A549 (cell line): ENCODE measurements around the gene BBIP1. TPM values are rescaled to one million over a fixed set of nuclear protein-coding genes. Genes with fewer than 3 reads are reported as not detected.

Experiments
- ATAC-seq, 2 experiments: fragments of 200-7000 bp in 1 of 2; fragments of >200 bp in 1 of 2; cut with Nextera tagmentation in 1 of 2; cut with Tn5 transposase in 1 of 2; 3 replicates each; pipeline versions ENCODE4 v1.8.0 to v1.9.1; 2018 to 2020; ENCODE audit warnings: mild to moderate bottlenecking in 1 of 2, moderate library complexity in 1 of 2
- CTCF ChIA-PET: fragments of 300-600 bp; sonication (Branson Sonifier 250); formaldehyde crosslinking; extraction: SDS; loops from one replicate; lab custom pipeline; 2021; ENCODE audit warnings: antibody characterized with exemption, inconsistent platforms; lab: Yijun Ruan, JAX
- POLR2A ChIA-PET: fragments of 350-600 bp; formaldehyde crosslinking; extraction: SDS; loops from one replicate; lab custom pipeline; 2021; ENCODE audit warnings: antibody characterized with exemption, inconsistent platforms; lab: Yijun Ruan, JAX
- DNase-seq, 2 experiments: peaks; one replicate each; pipeline versions ENCODE4 v3.0.0 to v3.0.0-alpha.2; 2011 to 2016; ENCODE audit warnings: low read depth in 1 of 2, low spot score in 1 of 2
- FAIRE-seq: peaks from 2 replicates; lab custom pipeline; 2011; peaks lifted over from hg19 to GRCh38; lab: Jason Lieb, UNC
- H3K27ac ChIP-seq, 2 experiments: fragments of >200 bp; sonication (Bioruptor Twin); formaldehyde crosslinking; 3 replicates each; pipeline ENCODE4 v1.5.1; 2016 to 2017
- H3K4me1 ChIP-seq: fragments of >200 bp; sonication (Bioruptor Twin); formaldehyde crosslinking; 3 replicates; pipeline ENCODE4 v1.6.1; 2016
- H3K4me2 ChIP-seq: fragments of >200 bp; sonication (Bioruptor Twin); formaldehyde crosslinking; 3 replicates; pipeline ENCODE4 v1.6.1; 2016
- H3K4me3 ChIP-seq: fragments of >200 bp; sonication (Bioruptor Twin); formaldehyde crosslinking; 3 replicates; pipeline ENCODE4 v1.5.1; 2016
- H3K9me3 ChIP-seq: fragments of >200 bp; sonication (Bioruptor Twin); formaldehyde crosslinking; 3 replicates; pipeline ENCODE4 v1.6.1; 2016
- ATOH8 ChIP-seq: fragments of 250-450 bp; sonication (Bioruptor Pico); IDR thresholded peaks from 2 replicates; pipeline ENCODE4 v1.5.0; 2020; ENCODE audit warnings: low read depth, mild to moderate bottlenecking, moderate library complexity
- CBX2 ChIP-seq: fragments of 200-600 bp; sonication (generic); IDR thresholded peaks from 2 replicates; pipeline ENCODE4 v1.6.1; 2016; ENCODE audit warnings: low read depth, mild to moderate bottlenecking, borderline replicate concordance
- CTCF ChIP-seq: fragments of >200 bp; sonication (Bioruptor Twin); formaldehyde crosslinking; IDR thresholded peaks from 3 replicates; pipeline ENCODE4 v1.5.1; 2016
- E2F6 ChIP-seq: IDR thresholded peaks from 2 replicates; pipeline ENCODE4 v1.6.1; 2012; ENCODE audit warnings: low read depth, borderline replicate concordance
- EHF ChIP-seq: fragments of 250-450 bp; sonication (Bioruptor Pico); IDR thresholded peaks from 2 replicates; pipeline ENCODE4 v1.5.0; 2020; ENCODE audit warnings: mild to moderate bottlenecking
- EP300 ChIP-seq, 2 experiments: fragments of >200 bp; sonication (Bioruptor Twin); formaldehyde crosslinking; IDR thresholded peaks; 2 replicates in 1 of 2; 3 replicates in 1 of 2; pipeline ENCODE4 v1.6.1; 2016 to 2017
- FOXS1 ChIP-seq: fragments of 250-450 bp; sonication (Bioruptor Pico); IDR thresholded peaks from 2 replicates; pipeline ENCODE4 v1.5.0; 2020; ENCODE audit warnings: mild to moderate bottlenecking, moderate library complexity
- GATA3 ChIP-seq: IDR thresholded peaks from 2 replicates; pipeline ENCODE4 v1.6.1; 2012; ENCODE audit warnings: borderline replicate concordance
- HOXB5 ChIP-seq: fragments of 250-450 bp; sonication (Bioruptor Pico); IDR thresholded peaks from 2 replicates; pipeline ENCODE4 v1.5.0; 2020; ENCODE audit warnings: mild to moderate bottlenecking, moderate library complexity
- JUN ChIP-seq, 2 experiments: fragments of >200 bp; sonication (Bioruptor Twin); formaldehyde crosslinking; IDR thresholded peaks; 2 replicates in 1 of 2; 3 replicates in 1 of 2; pipeline ENCODE4 v1.6.1; 2016 to 2017
- MAFK ChIP-seq: fragments of 450-650 bp; IDR thresholded peaks from 2 replicates; pipeline ENCODE4 v1.6.1; 2014; ENCODE audit not compliant: partially characterized antibody
- MYC ChIP-seq: IDR thresholded peaks from 2 replicates; pipeline ENCODE4 v1.6.1; 2012; ENCODE audit warnings: mild to moderate bottlenecking, inconsistent platforms, low read length, improper control_type of control experiment, borderline replicate concordance
- NPAS2 ChIP-seq: fragments of 250-450 bp; sonication (Bioruptor Pico); IDR thresholded peaks from 2 replicates; pipeline ENCODE4 v1.8.0; 2022; ENCODE audit warnings: mild to moderate bottlenecking, moderate library complexity, borderline replicate concordance
- PHF8 ChIP-seq: fragments of 200-600 bp; sonication (generic); IDR thresholded peaks from 2 replicates; pipeline ENCODE4 v1.6.1; 2016; ENCODE audit warnings: low read depth, mild to moderate bottlenecking, antibody characterized with exemption, moderate library complexity, borderline replicate concordance
- POLR2A ChIP-seq: IDR thresholded peaks from 2 replicates; pipeline ENCODE4 v1.6.1; 2012; ENCODE audit warnings: mild to moderate bottlenecking, low read length
- RAD21 ChIP-seq, 2 experiments: fragments of >200 bp in 1 of 2; sonication (Bioruptor Twin) in 1 of 2; formaldehyde crosslinking in 1 of 2; IDR thresholded peaks in 1 of 2; conservative IDR thresholded peaks in 1 of 2; 2 replicates in 1 of 2; 3 replicates in 1 of 2; pipeline ENCODE4 v1.6.1; 2012 to 2018; ENCODE audit warnings: inconsistent platforms in 1 of 2
- RCOR1 ChIP-seq: fragments of 150-350 bp; IDR thresholded peaks from 2 replicates; pipeline ENCODE4 v1.6.1; 2014; ENCODE audit warnings: antibody characterized with exemption, low read length, low read depth
- REST ChIP-seq: fragments of 200-600 bp; sonication (generic); IDR thresholded peaks from 2 replicates; pipeline ENCODE4 v1.6.1; 2016; ENCODE audit warnings: antibody characterized with exemption, mild to moderate bottlenecking, moderate library complexity
- RFX5 ChIP-seq: fragments of 450-650 bp; IDR thresholded peaks from 2 replicates; pipeline ENCODE4 v1.7.1; 2014; ENCODE audit warnings: antibody characterized with exemption, mild to moderate bottlenecking, moderate library complexity
- RNF2 ChIP-seq: fragments of 200-600 bp; sonication (generic); IDR thresholded peaks from 2 replicates; pipeline ENCODE4 v1.6.1; 2016; ENCODE audit warnings: low read depth, mild to moderate bottlenecking, antibody characterized with exemption, moderate library complexity, borderline replicate concordance
- SMC3 ChIP-seq: fragments of >200 bp; sonication (Bioruptor Twin); formaldehyde crosslinking; IDR thresholded peaks from 3 replicates; pipeline ENCODE4 v1.6.1; 2018; ENCODE audit warnings: inconsistent platforms
- TP53 ChIP-seq: fragments of 250-450 bp; sonication (Bioruptor Pico); IDR thresholded peaks from 2 replicates; pipeline ENCODE4 v1.5.0; 2021; ENCODE audit warnings: mild to moderate bottlenecking, moderate library complexity
- ZFP36 ChIP-seq: fragments of 450-650 bp; IDR thresholded peaks from 2 replicates; pipeline ENCODE4 v1.6.1; 2014; ENCODE audit warnings: borderline replicate concordance; ENCODE audit not compliant: partially characterized antibody
- ZSCAN20 ChIP-seq: fragments of 250-450 bp; sonication (Bioruptor Pico); IDR thresholded peaks from 2 replicates; pipeline ENCODE4 v1.8.0; 2022; ENCODE audit warnings: mild to moderate bottlenecking, moderate library complexity
- WGBS: methylation state at CpG from one replicate; pipeline ENCODE4 v1.1.6; 2017; ENCODE audit errors: missing lambda C conversion rate; 5-methylcytosine and 5-hydroxymethylcytosine counted together
- polyA plus RNA-seq, 4 experiments: library from polyadenylated mRNA; depleted of rRNA in 3 of 4; stranded (reverse); fragments of >200 nt; fragmentation: RNase III in 1 of 4; extraction: RNeasy Plus Mini Kit Qiagen cat#74134 plus additional on column Dnase treatment in 1 of 4; gene quantifications; 2 replicates in 3 of 4; 3 replicates in 1 of 4; pipeline ENCODE4 v1.2.3, GENCODE V29; 2011 to 2017

BBIP1 gene
- polyA plus RNA-seq, 2 of the 4 experiments (the other 2 are of a cell fraction): 57.2 to 83.4 TPM

- POLR2A ChIA-PET: interaction anchor here (1.0 to 1.9 kb wide), 4 partner anchors 10 to 201 kb away, joined by 3 to 18 read pairs (median 4); partner anchors contain the start of genes BBIP1 and SHOC2
- TF ChIP-seq REST (no peak), RNF2 (no peak), JUN (IDR thresholded peaks at IDR 0.05) (0 out of 5 replicates have a peak, but pooled peaks of 1 of the 2 experiments have one; percentile 6), MAFK (no peak), CBX2 (no peak), EHF (CRISPR knock-in tag) (no peak), SMC3 (0 out of 3 replicates have a peak, but pooled peaks have one; percentile 2)
- FAIRE-seq: no peak
- Histone ChIP-seq H3K4me1 (peaks cover 31% of the 10 kb centered on the region), H3K27ac (peak overlapping the region; percentile 89 to 95), H3K4me2 (peak overlapping the region; percentile 88), H3K9me3 (no peaks in the 10 kb centered on the region), H3K4me3 (peak overlapping the region; percentile 78)
- DNase-seq: no peak
- no peak for ATAC-seq
- WGBS: 11% methylated on average over 16 of the region's 16 CpGs
- CTCF ChIA-PET: interaction anchor here (0.7 to 1.5 kb wide), 9 partner anchors 13 to 124 kb away, joined by 3 to 5 read pairs (median 3); no protein-coding TSS in a partner anchor
Measured at GRCh38 chr10:110872984-110873923, 45.7 kb downstream of the BBIP1 start.

GRCh38 chr10:110872145-110872983 lies 46.6 kb downstream of the BBIP1 start:
- Histone ChIP-seq H3K27ac (peak overlapping the region; percentile 89 to 95), H3K4me2 (peak overlapping the region; percentile 88), H3K9me3 (no peaks in the 10 kb centered on the region), H3K4me3 (peak overlapping the region; percentile 78), H3K4me1 (peaks cover 35% of the 10 kb centered on the region)
- POLR2A ChIA-PET: interaction anchor here (1.0 to 1.9 kb wide), 11 partner anchors 10 to 200 kb away, joined by 3 to 18 read pairs (median 5); partner anchors contain the start of genes BBIP1 and SHOC2
- CTCF ChIA-PET: interaction anchor here (0.7 to 1.5 kb wide), 7 partner anchors 14 to 123 kb away, joined by 3 to 5 read pairs (median 3); no protein-coding TSS in a partner anchor
- ATAC-seq (peak; percentile 79 to 87), FAIRE-seq (no peak), DNase-seq (peak; percentile 24 to 88)
- WGBS: under 1% methylated on average over 19 of the region's 70 CpGs
- TF ChIP-seq RAD21 (conservative IDR thresholded peaks at IDR 0.05 in 1 of 2, IDR thresholded peaks at IDR 0.05 in 1 of 2) (0 out of 5 replicates have a peak, but pooled peaks of 1 of the 2 experiments have one; percentile 23), RNF2 (no peak), RCOR1 (no peak), EP300 (IDR thresholded peaks at IDR 0.05) (peak in 1 of 2 experiments; percentile 20; a peak in 1 of 5 replicates), E2F6 (peak; percentile 85), CTCF (peak; percentile 15; the same call in 1 of the 3 replicates), ATOH8 (peak; percentile 42; the same call in 1 of the 2 replicates), ZFP36 (no peak), ZSCAN20 (CRISPR knock-in tag) (no peak), GATA3 (no peak), RFX5 (no peak), NPAS2 (CRISPR knock-in tag) (no peak), TP53 (CRISPR knock-in tag) (peak; percentile 20; the same call in 1 of the 2 replicates), HOXB5 (CRISPR knock-in tag) (0 out of 2 replicates have a peak, but pooled peaks have one; percentile 58), MYC (no peak; the same call in 1 of the 2 replicates), POLR2A (0 out of 2 replicates have a peak, but pooled peaks have one; percentile 18), FOXS1 (CRISPR knock-in tag) (no peak), MAFK (no peak), PHF8 (peak; percentile 15; the same call in 1 of the 2 replicates)
